ENCODE results near the gene SPHKAP.

SPHKAP gene

DNA sequence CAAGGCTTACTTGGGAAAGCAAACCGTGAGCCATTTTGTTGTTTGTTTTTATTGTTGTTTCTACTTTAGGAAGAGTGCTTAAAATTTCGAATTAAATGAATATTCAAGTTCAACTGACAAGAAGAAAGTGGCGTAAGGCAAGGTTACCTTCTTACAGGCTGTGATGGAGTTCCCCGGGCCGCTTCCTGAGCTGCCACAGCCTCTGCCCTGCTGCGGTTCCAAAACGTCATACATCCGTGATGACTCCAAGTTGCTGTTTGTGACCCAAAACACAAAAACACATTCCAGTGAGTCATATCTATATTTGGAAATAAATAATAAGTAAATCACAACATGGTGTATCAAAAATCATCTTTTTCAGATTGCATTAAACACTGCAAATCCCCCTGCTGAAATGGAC, 49.7 kb downstream of the SPHKAP start:
- no peaks in the 10 kb centered on the region for H3K4me1 ChIP-seq (ENCODE audit: insufficient read depth, low read length, poor library complexity, severe bottlenecking)
- no peak overlapping the region for H3K9ac ChIP-seq (ENCODE audit: low read depth, low read length, poor library complexity, severe bottlenecking)
- H3K9me2 ChIP-seq (replicated peaks; ENCODE audit: low read depth, low read length): no peaks in the 10 kb centered on the region
- no peaks in the 10 kb centered on the region for H3F3A ChIP-seq (ENCODE audit: low read depth)
- no peaks in the 10 kb centered on the region; the same call in 1 of the 2 replicates for H3K9me3 ChIP-seq (ENCODE audit: insufficient read depth, low read depth, low read length)
- no peak for TF ChIP-seq EZH2phosphoT487 (IDR thresholded peaks at IDR 0.05; ENCODE audit: borderline replicate concordance)
- TF ChIP-seq, protein P1, sequence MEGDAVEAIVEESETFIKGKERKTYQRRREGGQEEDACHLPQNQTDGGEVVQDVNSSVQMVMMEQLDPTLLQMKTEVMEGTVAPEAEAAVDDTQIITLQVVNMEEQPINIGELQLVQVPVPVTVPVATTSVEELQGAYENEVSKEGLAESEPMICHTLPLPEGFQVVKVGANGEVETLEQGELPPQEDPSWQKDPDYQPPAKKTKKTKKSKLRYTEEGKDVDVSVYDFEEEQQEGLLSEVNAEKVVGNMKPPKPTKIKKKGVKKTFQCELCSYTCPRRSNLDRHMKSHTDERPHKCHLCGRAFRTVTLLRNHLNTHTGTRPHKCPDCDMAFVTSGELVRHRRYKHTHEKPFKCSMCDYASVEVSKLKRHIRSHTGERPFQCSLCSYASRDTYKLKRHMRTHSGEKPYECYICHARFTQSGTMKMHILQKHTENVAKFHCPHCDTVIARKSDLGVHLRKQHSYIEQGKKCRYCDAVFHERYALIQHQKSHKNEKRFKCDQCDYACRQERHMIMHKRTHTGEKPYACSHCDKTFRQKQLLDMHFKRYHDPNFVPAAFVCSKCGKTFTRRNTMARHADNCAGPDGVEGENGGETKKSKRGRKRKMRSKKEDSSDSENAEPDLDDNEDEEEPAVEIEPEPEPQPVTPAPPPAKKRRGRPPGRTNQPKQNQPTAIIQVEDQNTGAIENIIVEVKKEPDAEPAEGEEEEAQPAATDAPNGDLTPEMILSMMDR (conservative IDR thresholded peaks at IDR 0.05; ENCODE audit: low read length): no peak
- H4K20me1 ChIP-seq (ENCODE audit: insufficient read depth, low read length, poor library complexity, severe bottlenecking): no peaks in the 10 kb centered on the region
- H3K36me3 ChIP-seq (ENCODE audit: insufficient read depth, low read length): no peaks in the 10 kb centered on the region
- H2AFZ ChIP-seq (ENCODE audit: low read length): no peak overlapping the region
- no peaks in the 10 kb centered on the region for H3K27me3 ChIP-seq (ENCODE audit: insufficient read depth, low read length, poor library complexity, severe bottlenecking)
- H3K4me2 ChIP-seq (ENCODE audit: low read depth, low read length, poor library complexity, severe bottlenecking): no peak overlapping the region
- no peaks in the 10 kb centered on the region for H3K79me2 ChIP-seq (ENCODE audit: insufficient read depth, low read length)
- no peak overlapping the region for H3K4me3 ChIP-seq (ENCODE audit: low read length, poor library complexity, severe bottlenecking)

DNA sequence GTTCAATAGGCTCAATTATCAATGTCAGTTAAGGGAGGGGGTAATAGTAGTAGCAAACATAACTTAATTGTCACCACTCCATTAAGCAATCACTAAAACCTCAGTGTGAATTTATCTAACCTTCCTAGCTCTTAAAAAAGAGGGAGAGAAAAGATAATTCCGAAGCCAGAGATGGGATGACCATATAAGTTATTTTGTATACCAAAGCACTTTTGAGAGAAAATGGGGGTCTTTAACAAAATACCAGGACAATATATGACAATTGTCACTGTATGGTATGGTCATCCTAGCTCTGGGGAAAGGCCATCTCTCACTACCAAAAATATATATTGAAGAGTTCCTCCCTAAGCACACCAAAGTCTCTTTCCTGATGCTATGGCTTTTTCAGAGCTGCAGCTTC, 55.1 kb downstream of the SPHKAP start:
- Histone ChIP-seq H3K36me3 (ENCODE audit: insufficient read depth, low read length) (no peaks in the 10 kb centered on the region), H4K20me1 (ENCODE audit: insufficient read depth, low read length, poor library complexity, severe bottlenecking) (no peaks in the 10 kb centered on the region), H3F3A (ENCODE audit: low read depth) (no peaks in the 10 kb centered on the region), H3K27me3 (ENCODE audit: insufficient read depth, low read length, poor library complexity, severe bottlenecking) (no peaks in the 10 kb centered on the region), H3K9me3 (ENCODE audit: insufficient read depth, low read depth, low read length) (no peaks in the 10 kb centered on the region), H2AFZ (ENCODE audit: low read length) (no peak overlapping the region), H3K4me1 (ENCODE audit: insufficient read depth, low read length, poor library complexity, severe bottlenecking) (no peaks in the 10 kb centered on the region), H3K9me2 (replicated peaks; ENCODE audit: low read depth, low read length) (no peaks in the 10 kb centered on the region), H3K4me3 (ENCODE audit: low read length, poor library complexity, severe bottlenecking) (no peak overlapping the region), H3K4me2 (ENCODE audit: low read depth, low read length, poor library complexity, severe bottlenecking) (no peak overlapping the region), H3K9ac (ENCODE audit: low read depth, low read length, poor library complexity, severe bottlenecking) (no peak overlapping the region), H3K79me2 (ENCODE audit: insufficient read depth, low read length) (no peaks in the 10 kb centered on the region)
- TF ChIP-seq EZH2phosphoT487 (IDR thresholded peaks at IDR 0.05; ENCODE audit: borderline replicate concordance): no peak
- TF ChIP-seq, protein P1 (conservative IDR thresholded peaks at IDR 0.05; ENCODE audit: low read length): no peak

DNA sequence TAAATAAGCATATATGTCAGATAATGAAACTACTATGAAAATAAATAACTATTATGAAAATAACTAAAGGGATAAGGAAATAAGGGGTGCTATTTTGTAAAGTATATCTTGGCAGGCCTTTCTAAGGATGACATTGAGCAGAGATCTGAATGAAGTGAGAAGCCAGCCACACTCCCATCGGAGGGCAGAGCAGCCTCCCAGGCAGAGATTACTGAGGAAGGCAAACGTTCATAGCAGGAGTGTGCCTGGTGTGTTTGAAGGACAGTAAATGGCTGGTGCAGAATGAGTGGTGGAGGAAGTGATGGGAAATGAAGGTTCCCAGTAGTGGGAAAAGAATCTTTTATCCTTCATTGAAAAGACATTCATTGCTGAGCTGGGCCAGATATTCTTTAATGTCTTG, 62.5 kb downstream of the SPHKAP start:
- Histone ChIP-seq H2AFZ (ENCODE audit: low read length) (no peak overlapping the region), H3K9me3 (ENCODE audit: insufficient read depth, low read depth, low read length) (no peaks in the 10 kb centered on the region), H3K36me3 (ENCODE audit: insufficient read depth, low read length) (no peaks in the 10 kb centered on the region)

More for the DNA sequence above, 62.5 kb downstream of the SPHKAP start:
- H3K4me3 ChIP-seq (ENCODE audit: low read length, poor library complexity, severe bottlenecking): no peak overlapping the region
- TF ChIP-seq EZH2phosphoT487 (IDR thresholded peaks at IDR 0.05; ENCODE audit: borderline replicate concordance): no peak
- TF ChIP-seq, protein P1 (conservative IDR thresholded peaks at IDR 0.05; ENCODE audit: low read length): no peak
- H3K9me2 ChIP-seq (replicated peaks; ENCODE audit: low read depth, low read length): no peaks in the 10 kb centered on the region
- no peaks in the 10 kb centered on the region for H3K4me1 ChIP-seq (ENCODE audit: insufficient read depth, low read length, poor library complexity, severe bottlenecking)
- no peaks in the 10 kb centered on the region for H3F3A ChIP-seq (ENCODE audit: low read depth)
- no peak overlapping the region for H3K9ac ChIP-seq (ENCODE audit: low read depth, low read length, poor library complexity, severe bottlenecking)
- H3K27me3 ChIP-seq (ENCODE audit: insufficient read depth, low read length, poor library complexity, severe bottlenecking): no peaks in the 10 kb centered on the region
- H4K20me1 ChIP-seq (ENCODE audit: insufficient read depth, low read length, poor library complexity, severe bottlenecking): no peaks in the 10 kb centered on the region
- H3K4me2 ChIP-seq (ENCODE audit: low read depth, low read length, poor library complexity, severe bottlenecking): no peak overlapping the region
- no peaks in the 10 kb centered on the region for H3K79me2 ChIP-seq (ENCODE audit: insufficient read depth, low read length)

All from Loucy (cell line).